GM18517 (cell line): ENCODE results near the gene CMIP.
"Not testable (repeated sequence)": the region's sequence is repeated elsewhere in the genome, so short reads cannot be mapped to it uniquely, and the experiment has no call there.

ENCODE experiments used
- ATAC-seq: cut with Tn5 transposase; IDR thresholded peaks from one replicate; pipeline ENCODE4 v1.9.1; 2021; ENCODE audit warnings: mild to moderate bottlenecking, moderate library complexity; ENCODE audit not compliant: unreplicated experiment

Gene CMIP

GRCh38 chr16:81421126-81421525, 23.5 kb upstream of the CMIP start:
- no peak for ATAC-seq

- ATAC-seq = no peak
Observed at GRCh38 chr16:81421536-81421935, 23.1 kb upstream of the CMIP start.

- ATAC-seq = not testable (repeated sequence)
Observed at GRCh38 chr16:81422153-81422552, 22.5 kb upstream of the CMIP start.

- no peak for ATAC-seq
Observed at GRCh38 chr16:81424771-81425170, 19.8 kb upstream of the CMIP start.

- no peak for ATAC-seq
Observed at GRCh38 chr16:81427219-81427618, 17.4 kb upstream of the CMIP start.

- no peak for ATAC-seq
Observed at GRCh38 chr16:81429045-81429521, 15.5 kb upstream of the CMIP start.

GRCh38 chr16:81431554-81432353, 12.9 kb upstream of the CMIP start:
- ATAC-seq = no peak

- ATAC-seq = no peak
Observed at GRCh38 chr16:81432937-81433557, 11.6 kb upstream of the CMIP start.

- ATAC-seq = no peak
Observed at GRCh38 chr16:81435103-81435502, 9.5 kb upstream of the CMIP start.

- no peak for ATAC-seq
Observed at GRCh38 chr16:81435567-81435966, 9.0 kb upstream of the CMIP start.

- ATAC-seq = no peak
Observed at GRCh38 chr16:81436386-81436785, 8.2 kb upstream of the CMIP start.

- ATAC-seq = no peak
Observed at GRCh38 chr16:81437865-81438264, 6.7 kb upstream of the CMIP start.

GRCh38 chr16:81440888-81441761, 3.5 kb upstream of the CMIP start:
- ATAC-seq = no peak

- ATAC-seq = no peak
Observed at GRCh38 chr16:81442220-81442915, 2.2 kb upstream of the CMIP start.

GRCh38 chr16:81442916-81443687, 1.5 kb upstream of the CMIP start:
- no peak for ATAC-seq

GRCh38 chr16:81443688-81444447, 740 bp upstream of the CMIP start:
- ATAC-seq = no peak

- ATAC-seq = no peak
Observed at GRCh38 chr16:81445143-81445961, 744 bp downstream of the CMIP start.
